Gastrocnemius medialis (tissue), 4 donors: ENCODE results near the gene ISM1. TPM values are rescaled to one million over a fixed set of nuclear protein-coding genes. Genes with fewer than 3 reads are reported as not detected.

Experiments used
- ATAC-seq, 2 donors: fragments of 150-250 bp; one replicate each; pipeline ENCODE4 v1.9.1; 2016
- DNase-seq, 2 donors: peaks; one replicate each; pipeline ENCODE4 v3.0.0-alpha.2; 2019
- H3K27ac ChIP-seq, 4 donors: fragments of 200-600 bp; sonication (generic); 1 replicate in 1 of 4; 2 replicates in 3 of 4; pipeline ENCODE4 v1.5.1; 2016 to 2018; ENCODE audit warnings: mild to moderate bottlenecking in 2 of 4, moderate library complexity in 1 of 4
- H3K27me3 ChIP-seq, 3 donors: fragments of 200-600 bp; sonication (generic) in 2 of 3; 1 replicate in 1 of 3; 2 replicates in 2 of 3; pipeline versions ENCODE4 v1.5.1 to v1.6.0; 2016 to 2019; ENCODE audit warnings: mild to moderate bottlenecking in 1 of 3, moderate library complexity in 1 of 3
- H3K36me3 ChIP-seq, 2 donors: fragments of 200-600 bp; sonication (generic) in 1 of 2; one replicate each; pipeline ENCODE4 v1.5.1; 2017 to 2018
- H3K4me1 ChIP-seq, 2 donors: fragments of 200-600 bp; sonication (generic) in 1 of 2; one replicate each; pipeline ENCODE4 v1.5.1; 2016 to 2017; ENCODE audit warnings: mild to moderate bottlenecking in 2 of 2
- H3K4me3 ChIP-seq, 4 donors: fragments of 200-600 bp; sonication (generic) in 3 of 4; 1 replicate in 1 of 4; 2 replicates in 3 of 4; pipeline ENCODE4 v1.5.1; 2016 to 2019; ENCODE audit warnings: mild to moderate bottlenecking in 2 of 4
- H3K9me3 ChIP-seq, 3 donors: fragments of 200-600 bp; sonication (generic) in 2 of 3; 1 replicate in 1 of 3; 2 replicates in 2 of 3; pipeline ENCODE4 v1.5.1; 2016 to 2019
- POLR2A ChIP-seq, 2 donors: fragments of 450-650 bp; IDR thresholded peaks; one replicate each; pipeline ENCODE4 v1.6.1; 2017; ENCODE audit warnings: antibody characterized with exemption in 2 of 2, mild to moderate bottlenecking in 2 of 2, moderate library complexity in 2 of 2
- in situ Hi-C, 4 donors: fragments of 200-750 bp; cut with MboI; loops; one replicate each; pipeline versions ENCODE4 v1.15.0 to v1.8.0; 2017; ENCODE audit warnings: low sequenced_read_pairs in 4 of 4
- intact Hi-C: fragments of 100-400 bp; cut with DNase I; formaldehyde crosslinking; loops from one replicate; pipeline ENCODE4 v1.15.1; 2023; ENCODE audit warnings: low total_unique reads
- total RNA-seq, 4 donors: library from RNA; depleted of rRNA; stranded (reverse); fragments of >200 nt; gene quantifications; one replicate each; pipeline versions ENCODE4 v1.1.0 to v1.2.3, GENCODE V29; 2016
- TF ChIP-seq, protein P1 (sequence below), 5 experiments: fragments of 450-650 bp in 3 of 5; fragments of 200-600 bp in 2 of 5; sonication (generic) in 2 of 5; IDR thresholded peaks in 4 of 5; conservative IDR thresholded peaks in 1 of 5; 1 replicate in 4 of 5; 2 replicates in 1 of 5; pipeline ENCODE4 v1.5.1; 2016 to 2019; ENCODE audit warnings: antibody characterized with exemption in 5 of 5, mild to moderate bottlenecking in 3 of 5, moderate library complexity in 3 of 5

ISM1 gene
- total RNA-seq, 4 donors from 2014 or later: 0.61 to 3.7 (median 0.78) TPM

DNA sequence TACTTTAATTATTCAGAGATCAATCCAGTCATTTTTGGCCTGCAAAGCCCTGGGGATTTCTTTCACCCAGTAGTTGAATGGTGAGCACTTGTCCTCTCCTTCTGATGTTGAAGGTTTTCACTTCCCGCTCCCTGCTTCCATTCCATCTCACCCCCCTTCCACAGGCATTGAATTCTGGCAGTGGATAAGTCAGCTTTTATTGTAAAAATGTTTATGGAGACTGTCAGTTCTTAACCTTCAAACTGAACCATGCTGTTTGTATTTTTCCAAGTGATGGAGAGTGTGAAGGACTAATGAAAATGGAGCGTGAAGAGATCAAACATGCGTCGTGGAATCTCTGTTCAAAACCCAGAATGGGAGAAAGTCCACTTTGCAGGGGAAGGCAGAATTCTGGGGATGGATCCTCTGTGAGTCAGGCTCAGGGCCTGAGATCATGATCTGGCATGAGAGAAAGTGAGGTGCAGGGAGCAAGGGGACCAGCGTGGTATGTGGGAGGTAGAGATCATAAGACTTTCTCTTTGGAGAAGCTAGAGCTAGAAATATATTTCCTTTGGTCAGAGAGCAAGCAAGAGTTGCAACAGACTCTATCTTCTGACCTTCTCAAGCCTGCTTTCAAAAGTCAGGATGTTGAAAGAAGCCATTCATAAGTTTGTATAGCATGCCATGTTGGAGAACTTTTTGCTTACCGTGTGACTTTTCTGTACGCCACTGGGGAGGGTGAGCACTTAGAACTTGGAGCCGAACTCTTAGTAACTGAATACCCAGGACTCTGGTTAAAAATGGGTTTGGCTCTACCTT is 30.2 kb downstream of the ISM1 start:
- no peaks in the 10 kb centered on the region for H3K9me3 ChIP-seq
- intact Hi-C loops: no loop called here

DNA sequence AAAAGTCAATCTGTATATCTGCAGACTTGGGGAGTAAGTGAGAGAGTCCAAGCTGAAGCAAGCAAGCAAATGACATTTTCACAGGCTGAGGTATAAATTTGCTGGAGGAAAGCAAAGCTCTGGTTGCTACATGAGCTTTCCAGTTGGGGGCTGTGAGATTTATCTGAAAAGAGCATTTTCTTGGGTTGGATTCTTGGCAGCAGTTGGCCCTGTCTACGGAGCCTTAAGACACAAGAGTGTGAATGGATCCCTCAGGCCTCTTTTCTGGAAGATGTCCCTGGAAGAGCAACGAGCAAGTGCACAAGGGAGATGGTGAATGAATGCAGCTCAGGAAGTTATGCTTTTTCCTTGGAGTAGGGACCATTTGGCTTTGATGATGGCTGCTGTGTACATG is 30.8 kb downstream of the ISM1 start:
- TF ChIP-seq, protein P1, sequence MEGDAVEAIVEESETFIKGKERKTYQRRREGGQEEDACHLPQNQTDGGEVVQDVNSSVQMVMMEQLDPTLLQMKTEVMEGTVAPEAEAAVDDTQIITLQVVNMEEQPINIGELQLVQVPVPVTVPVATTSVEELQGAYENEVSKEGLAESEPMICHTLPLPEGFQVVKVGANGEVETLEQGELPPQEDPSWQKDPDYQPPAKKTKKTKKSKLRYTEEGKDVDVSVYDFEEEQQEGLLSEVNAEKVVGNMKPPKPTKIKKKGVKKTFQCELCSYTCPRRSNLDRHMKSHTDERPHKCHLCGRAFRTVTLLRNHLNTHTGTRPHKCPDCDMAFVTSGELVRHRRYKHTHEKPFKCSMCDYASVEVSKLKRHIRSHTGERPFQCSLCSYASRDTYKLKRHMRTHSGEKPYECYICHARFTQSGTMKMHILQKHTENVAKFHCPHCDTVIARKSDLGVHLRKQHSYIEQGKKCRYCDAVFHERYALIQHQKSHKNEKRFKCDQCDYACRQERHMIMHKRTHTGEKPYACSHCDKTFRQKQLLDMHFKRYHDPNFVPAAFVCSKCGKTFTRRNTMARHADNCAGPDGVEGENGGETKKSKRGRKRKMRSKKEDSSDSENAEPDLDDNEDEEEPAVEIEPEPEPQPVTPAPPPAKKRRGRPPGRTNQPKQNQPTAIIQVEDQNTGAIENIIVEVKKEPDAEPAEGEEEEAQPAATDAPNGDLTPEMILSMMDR (IDR thresholded peaks at IDR 0.05 in 4 of 5, conservative IDR thresholded peaks at IDR 0.05 in 1 of 5): no peak
- no peak for TF ChIP-seq POLR2A (IDR thresholded peaks at IDR 0.05)
- Histone ChIP-seq H3K4me1 (no peaks in the 10 kb centered on the region), H3K27me3 (no peaks in the 10 kb centered on the region), H3K4me3 (no peak overlapping the region), H3K9me3 (no peaks in the 10 kb centered on the region), H3K27ac (no peak overlapping the region), H3K36me3 (no peaks in the 10 kb centered on the region)
- ATAC-seq (no peak), DNase-seq (no peak)
- intact Hi-C loops (no loop called here), in situ Hi-C loops (loop anchor here in 1 of 4 donors (25.0 kb wide), 1 partner anchor 285 kb away; no protein-coding TSS in a partner anchor)

More for the DNA sequence above, 30.2 kb downstream of the ISM1 start:
- H3K36me3 ChIP-seq: no peaks in the 10 kb centered on the region
- no peak overlapping the region for H3K27ac ChIP-seq
- DNase-seq (no peak), ATAC-seq (no peak)
- TF ChIP-seq, protein P1 (IDR thresholded peaks at IDR 0.05 in 4 of 5, conservative IDR thresholded peaks at IDR 0.05 in 1 of 5): no peak
- TF ChIP-seq POLR2A (IDR thresholded peaks at IDR 0.05): no peak
- no peaks in the 10 kb centered on the region for H3K27me3 ChIP-seq
- H3K4me3 ChIP-seq: no peak overlapping the region
- in situ Hi-C loops: loop anchor here in 1 of 4 donors (25.0 kb wide), 1 partner anchor 286 kb away; no protein-coding TSS in a partner anchor
- H3K4me1 ChIP-seq: no peaks in the 10 kb centered on the region

DNA sequence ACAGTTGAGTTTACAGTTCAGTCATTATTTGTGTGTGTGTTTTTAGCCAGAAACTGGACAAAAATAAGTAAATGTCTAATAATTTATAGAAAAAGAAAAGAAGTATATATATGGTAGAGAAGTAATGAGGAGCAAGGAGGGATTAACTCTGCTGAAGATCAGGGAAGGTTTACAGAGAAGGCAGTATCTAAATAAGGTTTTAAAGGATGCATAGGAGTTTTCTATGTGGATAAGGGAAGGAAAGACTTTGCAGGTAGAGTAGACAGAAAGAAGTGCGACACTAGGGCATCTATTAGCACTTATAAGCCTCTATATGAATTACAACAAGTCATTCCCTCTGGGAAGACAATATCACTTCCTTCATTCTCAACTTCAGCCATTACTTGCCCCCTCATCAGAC is 34.3 kb downstream of the ISM1 start:
- in situ Hi-C loops: loop anchor here in 1 of 4 donors (25.0 kb wide), 1 partner anchor 282 kb away; no protein-coding TSS in a partner anchor
- intact Hi-C loops: no loop called here
- Histone ChIP-seq H3K4me1 (no peaks in the 10 kb centered on the region), H3K27me3 (no peaks in the 10 kb centered on the region), H3K27ac (no peak overlapping the region), H3K4me3 (no peak overlapping the region), H3K36me3 (no peaks in the 10 kb centered on the region), H3K9me3 (no peaks in the 10 kb centered on the region)
- DNase-seq (no peak), ATAC-seq (no peak)
- TF ChIP-seq, protein P1 (IDR thresholded peaks at IDR 0.05 in 4 of 5, conservative IDR thresholded peaks at IDR 0.05 in 1 of 5): no peak
- no peak for TF ChIP-seq POLR2A (IDR thresholded peaks at IDR 0.05)

DNA sequence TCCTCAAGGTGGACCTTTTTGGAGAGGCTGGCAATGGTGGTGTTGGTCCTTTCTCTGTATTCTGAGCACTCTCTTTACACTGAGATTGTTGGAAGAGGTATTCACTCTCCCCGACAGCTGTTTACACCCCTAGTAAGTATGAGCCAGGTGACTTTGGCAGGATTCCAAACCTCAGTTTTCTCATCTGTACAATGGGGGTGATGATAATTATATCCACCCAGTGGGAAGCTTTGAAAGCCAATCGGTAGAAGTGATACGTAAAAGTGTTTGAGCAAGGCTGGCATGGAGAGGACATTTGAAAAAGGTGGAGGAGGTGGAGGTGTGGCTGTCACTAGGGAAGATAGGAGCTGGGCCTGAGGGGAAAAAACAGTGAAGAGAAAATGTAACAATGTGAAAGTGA is 35.5 kb downstream of the ISM1 start:
- TF ChIP-seq, protein P1 (IDR thresholded peaks at IDR 0.05 in 4 of 5, conservative IDR thresholded peaks at IDR 0.05 in 1 of 5): no peak
- no peak for TF ChIP-seq POLR2A (IDR thresholded peaks at IDR 0.05)
- no peaks in the 10 kb centered on the region for H3K9me3 ChIP-seq
- intact Hi-C loops (no loop called here), in situ Hi-C loops (loop anchor here in 1 of 4 donors (25.0 kb wide), 1 partner anchor 281 kb away; no protein-coding TSS in a partner anchor)
- no peak overlapping the region for H3K27ac ChIP-seq
- DNase-seq: no peak
- H3K4me3 ChIP-seq: no peak overlapping the region
- ATAC-seq: no peak
- no peaks in the 10 kb centered on the region for H3K4me1 ChIP-seq
- no peaks in the 10 kb centered on the region for H3K36me3 ChIP-seq
- no peaks in the 10 kb centered on the region for H3K27me3 ChIP-seq
